PC-9 (cell line): ENCODE measurements around the gene POU2F3. TPM values are rescaled to one million over a fixed set of nuclear protein-coding genes. Genes with fewer than 3 reads are reported as not detected.

Source experiments
- BruUV-seq: library from RNA; stranded (reverse); fragments of 400-500 nt; replicated peaks from 2 replicates; lab custom pipeline; 2021; lab: Mats Ljungman, UMichigan
- CTCF ChIA-PET: fragments of 300-600 bp; sonication (Branson Sonifier 250); formaldehyde crosslinking; loops from one replicate; lab custom pipeline; 2022; ENCODE audit warnings: antibody characterized with exemption; lab: Charles Lee
- POLR2A ChIA-PET: fragments of 300-600 bp; sonication (Branson Sonifier 250); formaldehyde crosslinking; loops from one replicate; lab custom pipeline; 2022; ENCODE audit warnings: antibody characterized with exemption; ENCODE audit not compliant: unreplicated experiment; lab: Charles Lee
- DNase-seq, 2 experiments: peaks; one replicate each; pipeline versions ENCODE4 v3.0.0 to v3.0.0-alpha.2; 2015 to 2022; ENCODE audit warnings: mixed read lengths in 1 of 2
- H2AFZ ChIP-seq: fragments of 200-600 bp; sonication (generic); 2 replicates; pipeline ENCODE4 v1.8.1; 2017; ENCODE audit warnings: antibody characterized with exemption
- H3F3A ChIP-seq: fragments of 200-600 bp; sonication (generic); 2 replicates; pipeline ENCODE4 v1.8.1; 2017; ENCODE audit warnings: antibody characterized with exemption, mild to moderate bottlenecking, low read depth; ENCODE audit not compliant: insufficient read depth
- H3K27ac ChIP-seq: fragments of 200-600 bp; sonication (generic); 2 replicates; pipeline ENCODE4 v1.6.1; 2016; ENCODE audit warnings: mixed run types
- H3K27me3 ChIP-seq: fragments of 200-600 bp; sonication (generic); 2 replicates; pipeline ENCODE4 v1.6.1; 2016; ENCODE audit warnings: low read depth, mixed run types; ENCODE audit not compliant: insufficient read depth
- H3K36me3 ChIP-seq: fragments of 200-600 bp; sonication (generic); 2 replicates; pipeline ENCODE4 v1.6.1; 2016; ENCODE audit warnings: low read depth, mixed run types
- H3K4me1 ChIP-seq: fragments of 200-600 bp; sonication (generic); replicated peaks from 2 replicates; pipeline ENCODE4 v1.6.1; 2016; ENCODE audit warnings: mixed run types; ENCODE audit not compliant: insufficient read depth
- H3K4me2 ChIP-seq: fragments of 200-600 bp; sonication (generic); 2 replicates; pipeline ENCODE4 v1.6.1; 2017; ENCODE audit warnings: mixed run types
- H3K4me3 ChIP-seq: fragments of 200-600 bp; sonication (generic); 2 replicates; pipeline ENCODE4 v1.6.1; 2016; ENCODE audit warnings: mixed run types
- H3K79me2 ChIP-seq: fragments of 200-600 bp; sonication (generic); 2 replicates; pipeline ENCODE4 v1.6.1; 2017; ENCODE audit warnings: low read depth, mixed run types
- H3K9me2 ChIP-seq: fragments of 200-600 bp; sonication (generic); 2 replicates; pipeline ENCODE4 v1.8.1; 2017; ENCODE audit warnings: mild to moderate bottlenecking; ENCODE audit not compliant: insufficient read depth
- H3K9me3 ChIP-seq: fragments of 200-600 bp; sonication (generic); 2 replicates; pipeline ENCODE4 v1.8.1; 2016; ENCODE audit warnings: low read depth; ENCODE audit not compliant: insufficient read depth
- H4K20me1 ChIP-seq: fragments of 200-600 bp; sonication (generic); 2 replicates; pipeline ENCODE4 v1.8.1; 2017; ENCODE audit not compliant: insufficient read depth
- CTCF ChIP-seq: fragments of 200-600 bp; sonication (generic); conservative IDR thresholded peaks from 2 replicates; pipeline ENCODE4 v1.6.1; 2017; ENCODE audit warnings: mixed run types, antibody characterized with exemption, mild to moderate bottlenecking, moderate library complexity
- EZH2 ChIP-seq: fragments of 200-600 bp; sonication (generic); IDR thresholded peaks from 2 replicates; pipeline ENCODE4 v1.8.0; 2017; ENCODE audit warnings: antibody characterized with exemption, low read depth
- intact Hi-C: fragments of 100-400 bp; cut with micrococcal nuclease; formaldehyde crosslinking; loops from one replicate; pipeline ENCODE4 v1.10.0; 2022; ENCODE audit not compliant: unreplicated experiment
- total RNA-seq: library from RNA; stranded (reverse); gene quantifications from 2 replicates; pipeline ENCODE4 v1.2.3, GENCODE V29; 2021

POU2F3 gene
- total RNA-seq, 1 experiment from 2014 or later, result 2.9 TPM

GRCh38 chr11:120284272-120284671 is 44.3 kb downstream of the POU2F3 start:
- no peaks in the 10 kb centered on the region for H3K79me2 ChIP-seq
- TF ChIP-seq CTCF (no peak), EZH2 (no peak)
- peaks cover 11% of the 10 kb centered on the region; the same call in 1 of the 2 replicates for H3F3A ChIP-seq
- no peaks in the 10 kb centered on the region for H3K9me3 ChIP-seq
- no peak for DNase-seq
- H4K20me1 ChIP-seq, result no peaks in the 10 kb centered on the region
- intact Hi-C loops, result no loop called here
- H3K4me2 ChIP-seq, result no peak overlapping the region
- H3K36me3 ChIP-seq, result no peaks in the 10 kb centered on the region
- no TSS peak for BruUV-seq
- H2AFZ ChIP-seq, result no peak overlapping the region
- no peak overlapping the region for H3K4me3 ChIP-seq
- CTCF ChIA-PET, result no interaction called here
- H3K27me3 ChIP-seq, result no peaks in the 10 kb centered on the region
- H3K4me1 ChIP-seq, result peaks cover 36% of the 10 kb centered on the region
- H3K27ac ChIP-seq, result no peak overlapping the region
- POLR2A ChIA-PET, result no interaction called here
- no peaks in the 10 kb centered on the region; the same call in 1 of the 2 replicates for H3K9me2 ChIP-seq

GRCh38 chr11:120285256-120285655 is 45.3 kb downstream of the POU2F3 start:
- H3K9me2 ChIP-seq, result no peaks in the 10 kb centered on the region; the same call in 1 of the 2 replicates
- ChIA-PET CTCF (no interaction called here), POLR2A (no interaction called here)
- intact Hi-C loops, result no loop called here
- H3K4me1 ChIP-seq, result peaks cover 29% of the 10 kb centered on the region
- no peaks in the 10 kb centered on the region for H4K20me1 ChIP-seq
- H2AFZ ChIP-seq, result no peak overlapping the region
- H3K4me2 ChIP-seq, result no peak overlapping the region
- no peaks in the 10 kb centered on the region for H3K9me3 ChIP-seq
- no peaks in the 10 kb centered on the region for H3K79me2 ChIP-seq
- no peak overlapping the region for H3K4me3 ChIP-seq
- H3K27ac ChIP-seq, result no peak overlapping the region
- no peaks in the 10 kb centered on the region for H3K36me3 ChIP-seq
- BruUV-seq, result no TSS peak
- no peaks in the 10 kb centered on the region for H3K27me3 ChIP-seq
- peaks cover 11% of the 10 kb centered on the region; the same call in 1 of the 2 replicates for H3F3A ChIP-seq
- DNase-seq, result no peak
- TF ChIP-seq CTCF, result no peak
- TF ChIP-seq EZH2, result no peak

GRCh38 chr11:120288021-120288420 is 48.1 kb downstream of the POU2F3 start:
- Histone ChIP-seq H3K9me2 (no peaks in the 10 kb centered on the region), H3K27me3 (no peaks in the 10 kb centered on the region), H3K27ac (no peak overlapping the region), H3K4me1 (peaks cover 22% of the 10 kb centered on the region), H4K20me1 (no peaks in the 10 kb centered on the region), H3K4me3 (no peak overlapping the region), H3K79me2 (no peaks in the 10 kb centered on the region), H2AFZ (no peak overlapping the region), H3K36me3 (no peaks in the 10 kb centered on the region), H3K9me3 (no peaks in the 10 kb centered on the region), H3K4me2 (peak overlapping the region; percentile 15), H3F3A (peaks cover 11% of the 10 kb centered on the region; the same call in 1 of the 2 replicates)
- TF ChIP-seq EZH2 (no peak), CTCF (no peak)
- CTCF ChIA-PET, result interaction anchor here (0.6 to 0.7 kb wide), 2 partner anchors 29 to 1177 kb away, joined by 4 to 10 read pairs; no protein-coding TSS in a partner anchor
- no TSS peak for BruUV-seq
- POLR2A ChIA-PET, result no interaction called here
- DNase-seq, result peak in 1 of 2 experiments; percentile 70
- intact Hi-C loops, result no loop called here
